ENCODE results near the gene STK10. TPM values are rescaled to one million over a fixed set of nuclear protein-coding genes. Genes with fewer than 3 reads are reported as not detected.
"Not testable (repeated sequence)": the region's sequence is repeated elsewhere in the genome, so short reads cannot be mapped to it uniquely, and the experiment has no call there.

Gene STK10
- total RNA-seq, 1 donor from 2014 or later = 12.6 TPM

- no peak for TF ChIP-seq CTCF (IDR thresholded peaks at IDR 0.05; ENCODE audit: insufficient read depth, low read length, severe bottlenecking)
- FAIRE-seq (no peak), DNase-seq (ENCODE audit: low read depth) (no peak)
- no peaks in the 10 kb centered on the region for H3K27me3 ChIP-seq (ENCODE audit: control insufficient read depth, insufficient read depth, low read length)
- no peak overlapping the region for H3K4me3 ChIP-seq (ENCODE audit: low read depth, low read length)
- H3K36me3 ChIP-seq (ENCODE audit: control insufficient read depth, insufficient read depth, low read length) = peaks cover 2% of the 10 kb centered on the region
These were observed 25.6 kb downstream of the STK10 start for GRCh38 chr5:172162323-172162986.

- no peak for DNase-seq (ENCODE audit: low read depth)
- H3K36me3 ChIP-seq (ENCODE audit: control insufficient read depth, insufficient read depth, low read length) = peaks cover 7% of the 10 kb centered on the region
- FAIRE-seq = no peak
- no peak overlapping the region for H3K4me3 ChIP-seq (ENCODE audit: low read depth, low read length)
- TF ChIP-seq CTCF (IDR thresholded peaks at IDR 0.05; ENCODE audit: insufficient read depth, low read length, severe bottlenecking) = no peak
- no peaks in the 10 kb centered on the region for H3K27me3 ChIP-seq (ENCODE audit: control insufficient read depth, insufficient read depth, low read length)
These were observed 27.5 kb downstream of the STK10 start for GRCh38 chr5:172160506-172160905.

- Histone ChIP-seq H3K27me3 (ENCODE audit: control insufficient read depth, insufficient read depth, low read length) (no peaks in the 10 kb centered on the region), H3K4me3 (ENCODE audit: low read depth, low read length) (no peak overlapping the region), H3K36me3 (ENCODE audit: control insufficient read depth, insufficient read depth, low read length) (peaks cover 7% of the 10 kb centered on the region)
- no peak for FAIRE-seq
- no peak for TF ChIP-seq CTCF (IDR thresholded peaks at IDR 0.05; ENCODE audit: insufficient read depth, low read length, severe bottlenecking)
- DNase-seq (ENCODE audit: low read depth) = no peak
These were observed 29.0 kb downstream of the STK10 start for GRCh38 chr5:172159016-172159415.

GRCh38 chr5:172156541-172156994 lies 31.5 kb downstream of the STK10 start:
- no peak for TF ChIP-seq CTCF (IDR thresholded peaks at IDR 0.05; ENCODE audit: insufficient read depth, low read length, severe bottlenecking)
- FAIRE-seq = no peak
- Histone ChIP-seq H3K27me3 (ENCODE audit: control insufficient read depth, insufficient read depth, low read length) (no peaks in the 10 kb centered on the region), H3K36me3 (ENCODE audit: control insufficient read depth, insufficient read depth, low read length) (peaks cover 7% of the 10 kb centered on the region), H3K4me3 (ENCODE audit: low read depth, low read length) (no peak overlapping the region)
- DNase-seq (ENCODE audit: low read depth) = no peak

GRCh38 chr5:172155101-172155500 lies 32.9 kb downstream of the STK10 start:
- FAIRE-seq; H3K4me3 ChIP-seq (ENCODE audit: low read depth, low read length); H3K27me3 ChIP-seq (ENCODE audit: control insufficient read depth, insufficient read depth, low read length); DNase-seq (ENCODE audit: low read depth); H3K36me3 ChIP-seq (ENCODE audit: control insufficient read depth, insufficient read depth, low read length): not testable (repeated sequence)

- H3K36me3 ChIP-seq (ENCODE audit: control insufficient read depth, insufficient read depth, low read length) = peaks cover 7% of the 10 kb centered on the region
- no peaks in the 10 kb centered on the region for H3K27me3 ChIP-seq (ENCODE audit: control insufficient read depth, insufficient read depth, low read length)
- H3K4me3 ChIP-seq (ENCODE audit: low read depth, low read length) = no peak overlapping the region
- FAIRE-seq = no peak
- TF ChIP-seq CTCF (IDR thresholded peaks at IDR 0.05; ENCODE audit: insufficient read depth, low read length, severe bottlenecking) = no peak
- DNase-seq (ENCODE audit: low read depth) = no peak
These were observed 34.3 kb downstream of the STK10 start for GRCh38 chr5:172153695-172154094.
